ENCODE results near the gene G6PC3. TPM values are rescaled to one million over a fixed set of nuclear protein-coding genes. Genes with fewer than 3 reads are reported as not detected.

The G6PC3 gene
- total and polyA plus RNA-seq, 8 donors = 9.1 to 54.2 (median 25.3) TPM

GRCh38 chr17:44066204-44066930, 4.2 kb upstream of the G6PC3 start, which contains the start of gene LSM12:
Gene LSM12, minus strand, starts transcription at chr17:44066671. Its CDS starts 84 bp downstream, at chr17:44066587.
- intact Hi-C loops (cut with DNase I) = no loop called here
- Histone ChIP-seq H3K4me1 (peaks cover 6 to 13% (median 10%) of the 10 kb centered on the region in 3 donors), H3K9me3 (no peaks in the 10 kb centered on the region), H3K27me3 (no peaks in the 10 kb centered on the region), H3K4me3 (peak within 1 kb of the TSS; percentile 51 to 69 (median 60)), H3K27ac (peak within 1 kb of the TSS; percentile 76 to 93 (median 85)), H3K36me3 (peaks cover 0 to 4% (median 0%) of the 10 kb centered on the region in 3 donors)
- ATAC-seq (peak; percentile 80 to 89 (median 86)), FAIRE-seq (no peak), DNase-seq (peak; percentile 85 to 98 (median 94))
- TF ChIP-seq, protein P1, sequence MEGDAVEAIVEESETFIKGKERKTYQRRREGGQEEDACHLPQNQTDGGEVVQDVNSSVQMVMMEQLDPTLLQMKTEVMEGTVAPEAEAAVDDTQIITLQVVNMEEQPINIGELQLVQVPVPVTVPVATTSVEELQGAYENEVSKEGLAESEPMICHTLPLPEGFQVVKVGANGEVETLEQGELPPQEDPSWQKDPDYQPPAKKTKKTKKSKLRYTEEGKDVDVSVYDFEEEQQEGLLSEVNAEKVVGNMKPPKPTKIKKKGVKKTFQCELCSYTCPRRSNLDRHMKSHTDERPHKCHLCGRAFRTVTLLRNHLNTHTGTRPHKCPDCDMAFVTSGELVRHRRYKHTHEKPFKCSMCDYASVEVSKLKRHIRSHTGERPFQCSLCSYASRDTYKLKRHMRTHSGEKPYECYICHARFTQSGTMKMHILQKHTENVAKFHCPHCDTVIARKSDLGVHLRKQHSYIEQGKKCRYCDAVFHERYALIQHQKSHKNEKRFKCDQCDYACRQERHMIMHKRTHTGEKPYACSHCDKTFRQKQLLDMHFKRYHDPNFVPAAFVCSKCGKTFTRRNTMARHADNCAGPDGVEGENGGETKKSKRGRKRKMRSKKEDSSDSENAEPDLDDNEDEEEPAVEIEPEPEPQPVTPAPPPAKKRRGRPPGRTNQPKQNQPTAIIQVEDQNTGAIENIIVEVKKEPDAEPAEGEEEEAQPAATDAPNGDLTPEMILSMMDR (IDR thresholded peaks at IDR 0.05) = no peak
- WGBS, 2 donors = 0% methylated on average over 60 to 65 of the region's 65 CpGs

GRCh38 chr17:44067545-44067940, 3.0 kb upstream of the G6PC3 start:
- Histone ChIP-seq H3K9me3 (no peaks in the 10 kb centered on the region), H3K4me3 (no peak overlapping the region), H3K27me3 (no peaks in the 10 kb centered on the region), H3K4me1 (peaks cover 10 to 19% (median 12%) of the 10 kb centered on the region in 3 donors), H3K27ac (peak overlapping the region; percentile 76 to 93 (median 85)), H3K36me3 (peaks cover 0 to 4% (median 0%) of the 10 kb centered on the region in 3 donors)
- intact Hi-C loops (cut with DNase I) = no loop called here
- WGBS, 2 donors = 51 to 53% methylated on average over 9 of the region's 9 CpGs
- FAIRE-seq (no peak), DNase-seq (no peak), ATAC-seq (no peak)
- TF ChIP-seq, protein P1 (IDR thresholded peaks at IDR 0.05) = no peak

- TF ChIP-seq, protein P1 (IDR thresholded peaks at IDR 0.05) = no peak
- Histone ChIP-seq H3K4me3 (peak overlapping the region in 2 of 4 donors; percentile 58 to 65), H3K27ac (peak overlapping the region in 3 of 4 donors; percentile 46 to 82 (median 71)), H3K36me3 (peaks cover 0 to 7% (median 0%) of the 10 kb centered on the region in 3 donors), H3K27me3 (no peaks in the 10 kb centered on the region), H3K4me1 (peaks cover 9 to 16% (median 10%) of the 10 kb centered on the region in 3 donors), H3K9me3 (no peaks in the 10 kb centered on the region)
- intact Hi-C loops (cut with DNase I) = no loop called here
- ATAC-seq (no peak), DNase-seq (peak in 1 of 6 donors; percentile 5), FAIRE-seq (no peak)
- 45% methylated on average over 7 of the region's 7 CpGs for WGBS, 2 donors
Measured at GRCh38 chr17:44069974-44070454, 521 bp upstream of the G6PC3 start.

GRCh38 chr17:44071198-44071520, 624 bp downstream of the G6PC3 start:
- no peak for DNase-seq
- peak in 1 of 4 donors; percentile 0 for ATAC-seq
- WGBS, 2 donors = 0 to 2% methylated on average over 3 of the region's 3 CpGs
- Histone ChIP-seq H3K36me3 (peaks cover 0 to 19% (median 5%) of the 10 kb centered on the region in 3 donors), H3K27me3 (no peaks in the 10 kb centered on the region), H3K4me1 (peaks cover 9 to 16% (median 10%) of the 10 kb centered on the region in 3 donors), H3K27ac (peak overlapping the region; percentile 46 to 82 (median 62)), H3K4me3 (peak overlapping the region; percentile 58 to 85 (median 66)), H3K9me3 (no peaks in the 10 kb centered on the region)
- intact Hi-C loops (cut with DNase I) = no loop called here
- FAIRE-seq = no peak
- TF ChIP-seq, protein P1 (IDR thresholded peaks at IDR 0.05) = no peak
